Liver (tissue), 3 donors: Measurements from ENCODE around the gene GBX1.

ENCODE experiments used
- CTCF ChIP-seq: fragments of 150-350 bp; IDR thresholded peaks from 2 replicates; pipeline ENCODE4 v1.5.1; 2017; ENCODE audit warnings: improper control_type of control experiment, low read depth, low read length; ENCODE audit not compliant: missing input control
- JUND ChIP-seq, 2 donors: IDR thresholded peaks; 2 replicates each; pipeline ENCODE4 v1.6.1; 2016; ENCODE audit warnings: antibody characterized with exemption in 2 of 2
- donor health status: healthy.
- donor health status: healthy.

DNA sequence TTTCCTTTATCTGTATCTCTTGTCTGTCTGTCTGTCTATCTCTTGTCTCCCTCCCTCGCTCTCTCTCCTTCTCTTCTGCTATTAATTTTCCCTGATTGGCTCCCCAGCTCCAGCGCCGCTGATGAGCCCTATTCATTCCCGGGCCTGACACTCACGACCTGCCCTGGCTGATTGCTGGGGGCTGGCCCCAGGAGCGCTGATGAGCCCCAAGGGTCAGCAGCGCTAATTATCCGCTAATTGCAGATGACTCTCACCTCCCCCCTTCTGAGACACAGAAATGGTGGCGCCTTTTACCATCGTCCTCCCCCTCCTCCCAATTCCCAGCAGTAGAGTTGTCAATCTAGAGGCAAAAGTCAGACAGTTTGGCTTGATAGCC, 1.3 kb upstream of the GBX1 start:
- TF ChIP-seq CTCF (no peak), JUND (IDR thresholded peaks at IDR 0.05) (no peak)
